H9 (cell line): ENCODE data around the gene CEP152. TPM values are rescaled to one million over a fixed set of nuclear protein-coding genes. Genes with fewer than 3 reads are reported as not detected.

Source experiments
- DNase-seq: peaks from one replicate; pipeline ENCODE4 v3.0.0-alpha.2; 2017
- H2AFZ ChIP-seq: one replicate; pipeline ENCODE4 v1.6.1; 2013; ENCODE audit warnings: mild to moderate bottlenecking, low read length, control low read depth, moderate library complexity
- H2AK5ac ChIP-seq: 2 replicates; pipeline ENCODE4 v1.6.1; 2013; ENCODE audit warnings: low read length, control low read depth, mixed read lengths; ENCODE audit not compliant: insufficient read length
- H2BK120ac ChIP-seq: one replicate; pipeline ENCODE4 v1.6.1; 2013; ENCODE audit warnings: low read depth, mild to moderate bottlenecking, low read length, control low read depth, inconsistent platforms; ENCODE audit not compliant: poor library complexity, severe bottlenecking
- H2BK12ac ChIP-seq: 2 replicates; pipeline ENCODE4 v1.6.1; 2013; ENCODE audit warnings: low read length, control low read depth, mixed read lengths, low read depth; ENCODE audit not compliant: insufficient read length
- H2BK15ac ChIP-seq: 2 replicates; pipeline ENCODE4 v1.6.1; 2013; ENCODE audit warnings: low read depth, low read length, control low read depth
- H2BK20ac ChIP-seq: one replicate; pipeline ENCODE4 v1.6.1; 2013; ENCODE audit warnings: low read depth, mild to moderate bottlenecking, low read length, control low read depth, inconsistent platforms; ENCODE audit not compliant: poor library complexity, severe bottlenecking
- H2BK5ac ChIP-seq: 2 replicates; pipeline ENCODE4 v1.6.1; 2013; ENCODE audit warnings: low read length, control low read depth, mixed read lengths; ENCODE audit not compliant: insufficient read length
- H3K14ac ChIP-seq: 2 replicates; pipeline ENCODE4 v1.6.1; 2013; ENCODE audit warnings: low read length, control low read depth; ENCODE audit not compliant: insufficient read depth
- H3K18ac ChIP-seq: 2 replicates; pipeline ENCODE4 v1.6.1; 2013; ENCODE audit warnings: low read depth, mild to moderate bottlenecking, mixed read lengths, low read length, control low read depth; ENCODE audit not compliant: insufficient read length
- H3K23ac ChIP-seq: 2 replicates; pipeline ENCODE4 v1.6.1; 2013; ENCODE audit warnings: low read length, control low read depth, mixed read lengths, low read depth; ENCODE audit not compliant: insufficient read length
- H3K23me2 ChIP-seq: 2 replicates; pipeline ENCODE4 v1.6.1; 2013; ENCODE audit warnings: low read depth, mild to moderate bottlenecking, mixed read lengths, low read length, control low read depth; ENCODE audit not compliant: insufficient read length, poor library complexity, severe bottlenecking
- H3K27ac ChIP-seq: 2 replicates; pipeline ENCODE4 v1.5.1; 2013; ENCODE audit warnings: low read length, control low read depth, mixed read lengths, low read depth; ENCODE audit not compliant: insufficient read length
- H3K27me3 ChIP-seq: 2 replicates; pipeline ENCODE4 v1.6.1; 2013; ENCODE audit warnings: low read length, control low read depth, inconsistent platforms; ENCODE audit not compliant: insufficient read depth
- H3K4ac ChIP-seq: 2 replicates; pipeline ENCODE4 v1.6.1; 2013; ENCODE audit warnings: low read depth, mild to moderate bottlenecking, control low read depth, inconsistent platforms, low read length, moderate library complexity
- H3K4me1 ChIP-seq: 2 replicates; pipeline ENCODE4 v1.6.1; 2013; ENCODE audit warnings: low read length, control low read depth, inconsistent platforms; ENCODE audit not compliant: insufficient read depth
- H3K4me2 ChIP-seq: 2 replicates; pipeline ENCODE4 v1.6.1; 2013; ENCODE audit warnings: low read length, control low read depth, mixed read lengths; ENCODE audit not compliant: insufficient read length, insufficient read depth
- H3K56ac ChIP-seq: 2 replicates; pipeline ENCODE4 v1.6.1; 2013; ENCODE audit warnings: low read depth, mild to moderate bottlenecking, mixed read lengths, low read length, control low read depth; ENCODE audit not compliant: insufficient read length
- H3K79me1 ChIP-seq: 2 replicates; pipeline ENCODE4 v1.6.1; 2013; ENCODE audit warnings: low read depth, mild to moderate bottlenecking, moderate library complexity, low read length, control low read depth, inconsistent platforms; ENCODE audit not compliant: insufficient read depth, poor library complexity, severe bottlenecking
- H3K79me2 ChIP-seq: 2 replicates; pipeline ENCODE4 v1.6.1; 2013; ENCODE audit warnings: low read length, control low read depth, inconsistent platforms; ENCODE audit not compliant: insufficient read depth
- H3K9ac ChIP-seq: 2 replicates; pipeline ENCODE4 v1.6.1; 2013; ENCODE audit warnings: low read length, control low read depth, mixed read lengths; ENCODE audit not compliant: insufficient read length; ENCODE audit errors: extremely low read depth
- H3K9me3 ChIP-seq: one replicate; pipeline ENCODE4 v1.6.1; 2013; ENCODE audit warnings: low read depth, low read length, inconsistent platforms; ENCODE audit not compliant: control insufficient read depth
- H3T11ph ChIP-seq: one replicate; pipeline ENCODE4 v1.6.1; 2013; ENCODE audit warnings: mild to moderate bottlenecking, low read length, control low read depth, inconsistent platforms
- H4K20me1 ChIP-seq: one replicate; pipeline ENCODE4 v1.6.1; 2013; ENCODE audit not compliant: control insufficient read depth, insufficient read length, insufficient read depth
- H4K5ac ChIP-seq: 2 replicates; pipeline ENCODE4 v1.6.1; 2013; ENCODE audit warnings: low read depth, mild to moderate bottlenecking, mixed read lengths, low read length, control low read depth; ENCODE audit not compliant: insufficient read length
- H4K8ac ChIP-seq: replicated peaks from 2 replicates; pipeline ENCODE4 v1.6.1; 2013; ENCODE audit warnings: low read length, control low read depth, mixed read lengths, low read depth; ENCODE audit not compliant: insufficient read length
- H4K91ac ChIP-seq: 2 replicates; pipeline ENCODE4 v1.6.1; 2013; ENCODE audit warnings: low read depth, mild to moderate bottlenecking, moderate library complexity, mixed read lengths, low read length, control low read depth; ENCODE audit not compliant: insufficient read length
- H3K27ac Mint-ChIP-seq, 3 experiments: 2 replicates in 2 of 3; 3 replicates in 1 of 3; pipeline ENCODE4 v1.8.0; 2020 to 2021; ENCODE audit warnings: mixed read lengths in 3 of 3, mild to moderate bottlenecking in 1 of 3, moderate library complexity in 1 of 3
- H3K27me3 Mint-ChIP-seq: 2 replicates; pipeline ENCODE4 v1.8.0; 2021; ENCODE audit warnings: low read depth, mild to moderate bottlenecking, moderate library complexity, mixed read lengths
- H3K36me3 Mint-ChIP-seq, 3 experiments: 2 replicates in 2 of 3; 3 replicates in 1 of 3; pipeline ENCODE4 v1.8.0; 2020 to 2021; ENCODE audit warnings: low read depth in 3 of 3, mixed read lengths in 3 of 3; ENCODE audit not compliant: insufficient read depth in 1 of 3
- H3K4me1 Mint-ChIP-seq, 2 experiments: 2 replicates each; pipeline ENCODE4 v1.8.0; 2020; ENCODE audit warnings: mixed read lengths in 2 of 2
- H3K4me3 Mint-ChIP-seq, 2 experiments: 2 replicates in 1 of 2; 3 replicates in 1 of 2; pipeline ENCODE4 v1.8.0; 2020 to 2021; ENCODE audit warnings: mild to moderate bottlenecking in 2 of 2, mixed read lengths in 2 of 2, moderate library complexity in 1 of 2
- H3K9me3 Mint-ChIP-seq, 2 experiments: 2 replicates in 1 of 2; 3 replicates in 1 of 2; pipeline ENCODE4 v1.8.0; 2020; ENCODE audit warnings: mild to moderate bottlenecking in 2 of 2, mixed read lengths in 2 of 2, moderate library complexity in 1 of 2
- CTCF ChIP-seq: fragments of 200-600 bp; sonication (generic); conservative IDR thresholded peaks from 3 replicates; pipeline ENCODE4 v1.8.0; 2021; ENCODE audit warnings: antibody characterized with exemption, mild to moderate bottlenecking
- total RNA-seq: library from RNA; stranded (reverse); gene quantifications from 2 replicates; pipeline ENCODE4 v1.2.1, GENCODE V29; 2021

Gene CEP152
- total RNA-seq, 1 experiment from 2014 or later: 10.9 TPM

- Histone ChIP-seq H4K5ac (no peak overlapping the region), H3K18ac (no peak overlapping the region), H4K8ac (no peak overlapping the region), H2BK20ac (no peak overlapping the region), H3K79me2 (no peaks in the 10 kb centered on the region), H2BK15ac (no peak overlapping the region), H3K4me1 (no peaks in the 10 kb centered on the region), H2BK12ac (no peak overlapping the region), H3K14ac (no peak overlapping the region), H3K4me2 (no peak overlapping the region), H2BK120ac (no peak overlapping the region), H2BK5ac (no peak overlapping the region), H4K91ac (no peak overlapping the region), H3K56ac (no peak overlapping the region), H3K27me3 (no peaks in the 10 kb centered on the region), H2AFZ (no peak overlapping the region), H4K20me1 (no peaks in the 10 kb centered on the region), H3K23me2 (no peaks in the 10 kb centered on the region), H3K9me3 (no peaks in the 10 kb centered on the region), H3K9ac (no peak overlapping the region), H3K79me1 (no peaks in the 10 kb centered on the region), H3K4ac (no peak overlapping the region), H3T11ph (no peak overlapping the region), H3K23ac (no peak overlapping the region), H3K27ac (no peak overlapping the region), H2AK5ac (no peak overlapping the region)
- H3K4me3 Mint-ChIP-seq: no peak overlapping the region
- no peak for DNase-seq
- no peaks in the 10 kb centered on the region; the same call in 1 of the 2 replicates for H3K27me3 Mint-ChIP-seq
- no peak overlapping the region for H3K27ac Mint-ChIP-seq
- H3K36me3 Mint-ChIP-seq: no peaks in the 10 kb centered on the region
- TF ChIP-seq CTCF: no peak
- no peaks in the 10 kb centered on the region for H3K9me3 Mint-ChIP-seq
- 0 out of 4 replicates have a peak, but pooled peaks cover 0 to 3% of the 10 kb centered on the region in 2 experiments for H3K4me1 Mint-ChIP-seq
Observed at GRCh38 chr15:48832648-48833047, 21.8 kb upstream of the CEP152 start.
